Sigmoid colon (tissue), 7 donors: ENCODE measurements around the gene COMMD3. TPM values are rescaled to one million over a fixed set of nuclear protein-coding genes. Genes with fewer than 3 reads are reported as not detected.

Source experiments
- DNase-seq: peaks from one replicate; pipeline ENCODE4 v3.0.0-alpha.2; 2019
- H3K27ac ChIP-seq, 4 donors: fragments of 200-600 bp; sonication (generic); one replicate each; pipeline ENCODE4 v1.5.1; 2016 to 2019; ENCODE audit warnings: mild to moderate bottlenecking in 1 of 4
- H3K27me3 ChIP-seq, 3 donors: fragments of 200-600 bp; sonication (generic); one replicate each; pipeline ENCODE4 v1.5.1; 2019; ENCODE audit warnings: mild to moderate bottlenecking in 1 of 3
- H3K36me3 ChIP-seq, 4 donors: fragments of 200-600 bp; sonication (generic); one replicate each; pipeline ENCODE4 v1.5.1; 2016 to 2019
- H3K4me1 ChIP-seq, 4 donors: fragments of 200-600 bp; sonication (generic); one replicate each; pipeline ENCODE4 v1.5.1; 2017 to 2019
- H3K4me3 ChIP-seq, 4 donors: fragments of 200-600 bp; sonication (generic); one replicate each; pipeline ENCODE4 v1.5.1; 2017 to 2019; ENCODE audit warnings: mild to moderate bottlenecking in 2 of 4, moderate library complexity in 1 of 4
- H3K9me3 ChIP-seq, 4 donors: fragments of 200-600 bp in 3 of 4; sonication (generic) in 3 of 4; one replicate each; pipeline versions ENCODE4 v1.5.1 to v1.6.1; 2013 to 2019
- EP300 ChIP-seq, 4 donors: sonication (generic); formaldehyde crosslinking; IDR thresholded peaks; one replicate each; pipeline ENCODE4 v1.6.1; 2017; ENCODE audit warnings: antibody characterized with exemption in 4 of 4
- POLR2A ChIP-seq, 2 donors: fragments of 450-650 bp; IDR thresholded peaks; one replicate each; pipeline ENCODE4 v1.6.1; 2016; ENCODE audit warnings: antibody characterized with exemption in 2 of 2, mild to moderate bottlenecking in 2 of 2, moderate library complexity in 2 of 2
- POLR2AphosphoS5 ChIP-seq, 4 donors: sonication (generic); formaldehyde crosslinking; IDR thresholded peaks; one replicate each; pipeline ENCODE4 v1.6.1; 2017; ENCODE audit warnings: antibody characterized with exemption in 4 of 4
- WGBS, 2 donors: extraction: QIAGEN DNeasy Blood & Tissue Kit; methylation state at CpG; one replicate each; pipeline ENCODE4 v1.1.7; 2013; 5-methylcytosine and 5-hydroxymethylcytosine counted together
- intact Hi-C: fragments of 100-400 bp; cut with DNase I; formaldehyde crosslinking; loops from one replicate; pipeline ENCODE4 v1.15.1; 2023
- polyA plus RNA-seq, 3 donors: library from polyadenylated mRNA; stranded (reverse); fragments of 200-250 nt; gene quantifications; one replicate each; pipeline ENCODE4 v1.2.3, GENCODE V29; 2013
- total RNA-seq, 4 donors: library from RNA; depleted of rRNA; stranded (reverse); fragments of >200 nt; gene quantifications; one replicate each; pipeline ENCODE4 v1.1.0, GENCODE V29; 2016
- TF ChIP-seq, protein P1 (sequence below), 4 experiments: fragments of 450-650 bp in 3 of 4; fragments of 200-600 bp in 1 of 4; IDR thresholded peaks; one replicate each; pipeline ENCODE4 v1.5.1; 2016 to 2019; ENCODE audit warnings: antibody characterized with exemption in 4 of 4, mild to moderate bottlenecking in 3 of 4, moderate library complexity in 2 of 4
- donor health status: healthy with polysubstance abuse.
- donor health status: Bipolar disorder and iron deficiency.
- donor health status: healthy.

COMMD3 gene
- total and polyA plus RNA-seq, 7 donors: 42.3 to 80.1 (median 57.8) TPM

DNA sequence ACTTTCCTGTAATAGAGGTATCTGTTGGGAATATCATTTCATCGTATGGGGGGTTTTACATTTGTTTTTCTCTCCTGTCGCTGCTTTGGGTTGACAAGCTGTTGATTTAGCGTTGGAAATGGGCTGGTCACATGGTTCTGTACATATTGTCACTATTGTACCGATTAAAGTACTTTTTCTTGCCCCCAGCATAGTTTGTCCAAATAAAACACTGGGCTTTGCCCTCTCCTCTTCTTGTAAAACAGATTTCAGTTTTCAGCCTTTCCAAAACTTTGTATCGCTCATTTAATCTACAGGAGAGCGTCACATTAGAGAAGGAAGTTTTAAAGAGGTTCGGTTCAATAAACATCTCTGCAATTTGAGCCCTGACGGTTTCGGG is 8.7 kb downstream of the COMMD3 start:
- no peaks in the 10 kb centered on the region for H3K9me3 ChIP-seq
- H3K36me3 ChIP-seq: peaks cover 3 to 35% (median 9%) of the 10 kb centered on the region in 4 donors
- H3K27ac ChIP-seq: peak overlapping the region; percentile 75 to 83 (median 80)
- peaks cover 0 to 42% (median 37%) of the 10 kb centered on the region in 4 donors for H3K4me1 ChIP-seq
- peak overlapping the region; percentile 40 to 61 (median 60) for H3K4me3 ChIP-seq
- TF ChIP-seq EP300 (IDR thresholded peaks at IDR 0.05) (no peak), POLR2A (IDR thresholded peaks at IDR 0.05) (no peak), POLR2AphosphoS5 (IDR thresholded peaks at IDR 0.05) (no peak)
- TF ChIP-seq, protein P1, sequence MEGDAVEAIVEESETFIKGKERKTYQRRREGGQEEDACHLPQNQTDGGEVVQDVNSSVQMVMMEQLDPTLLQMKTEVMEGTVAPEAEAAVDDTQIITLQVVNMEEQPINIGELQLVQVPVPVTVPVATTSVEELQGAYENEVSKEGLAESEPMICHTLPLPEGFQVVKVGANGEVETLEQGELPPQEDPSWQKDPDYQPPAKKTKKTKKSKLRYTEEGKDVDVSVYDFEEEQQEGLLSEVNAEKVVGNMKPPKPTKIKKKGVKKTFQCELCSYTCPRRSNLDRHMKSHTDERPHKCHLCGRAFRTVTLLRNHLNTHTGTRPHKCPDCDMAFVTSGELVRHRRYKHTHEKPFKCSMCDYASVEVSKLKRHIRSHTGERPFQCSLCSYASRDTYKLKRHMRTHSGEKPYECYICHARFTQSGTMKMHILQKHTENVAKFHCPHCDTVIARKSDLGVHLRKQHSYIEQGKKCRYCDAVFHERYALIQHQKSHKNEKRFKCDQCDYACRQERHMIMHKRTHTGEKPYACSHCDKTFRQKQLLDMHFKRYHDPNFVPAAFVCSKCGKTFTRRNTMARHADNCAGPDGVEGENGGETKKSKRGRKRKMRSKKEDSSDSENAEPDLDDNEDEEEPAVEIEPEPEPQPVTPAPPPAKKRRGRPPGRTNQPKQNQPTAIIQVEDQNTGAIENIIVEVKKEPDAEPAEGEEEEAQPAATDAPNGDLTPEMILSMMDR (IDR thresholded peaks at IDR 0.05): no peak
- intact Hi-C loops: loop anchor here (5.0 to 10.0 kb wide), 5 partner anchors 112 to 793 kb away; partner anchors contain the start of genes MLLT10 and MSRB2
- DNase-seq: no peak
- H3K27me3 ChIP-seq: peaks cover 0 to 19% (median 0%) of the 10 kb centered on the region in 3 donors
- WGBS, 2 donors: 1 to 2% methylated on average over 9 of the region's 9 CpGs

DNA sequence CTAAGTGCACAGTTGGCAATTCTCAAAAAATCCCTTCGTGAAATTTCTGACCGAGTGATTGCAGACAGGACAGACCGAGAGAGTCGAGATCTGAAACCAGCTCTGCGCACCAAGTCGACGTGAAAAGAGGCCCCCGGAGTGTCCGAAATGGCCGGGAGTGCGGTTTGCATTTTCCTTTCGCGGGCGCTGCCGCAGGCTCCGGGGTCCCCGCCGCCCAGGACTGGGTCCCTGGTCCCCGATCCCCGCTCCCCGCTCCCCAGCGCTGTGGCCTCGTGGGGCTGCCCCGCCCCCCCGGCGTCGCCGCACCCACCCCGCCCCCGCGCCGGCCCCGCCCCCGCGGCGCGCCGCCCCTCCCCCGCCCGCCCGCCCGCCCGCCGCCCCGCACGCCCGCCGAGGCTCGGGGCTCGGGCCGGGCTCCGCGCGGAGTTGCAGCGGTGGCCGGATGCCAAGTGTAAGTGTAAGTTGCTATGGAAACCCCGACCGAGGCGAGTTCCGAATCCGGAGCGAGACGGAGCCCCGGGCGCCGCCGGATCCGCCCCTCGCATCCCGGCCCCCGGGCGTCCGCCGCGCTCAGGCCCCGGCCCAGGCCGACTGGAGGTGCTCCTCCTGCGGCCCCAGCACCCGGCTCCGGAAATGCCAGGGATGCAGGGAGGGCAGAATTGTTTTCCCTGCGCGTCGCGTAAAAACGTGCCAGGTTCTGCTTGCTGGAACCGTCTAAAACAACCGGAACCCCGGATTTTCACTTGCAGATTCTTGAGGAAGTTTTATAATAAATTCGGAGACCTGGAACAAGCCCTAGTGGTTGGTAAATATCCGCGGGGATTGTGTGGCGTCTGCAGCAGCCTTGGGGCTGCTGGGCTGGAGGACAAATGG is 9.3 kb downstream of the COMMD3 start:
- Histone ChIP-seq H3K27ac (peak overlapping the region; percentile 75 to 83 (median 80)), H3K9me3 (no peaks in the 10 kb centered on the region), H3K27me3 (peaks cover 0 to 19% (median 0%) of the 10 kb centered on the region in 3 donors), H3K4me3 (peak overlapping the region; percentile 40 to 61 (median 60)), H3K4me1 (peaks cover 0 to 39% (median 35%) of the 10 kb centered on the region in 4 donors), H3K36me3 (peaks cover 5 to 40% (median 9%) of the 10 kb centered on the region in 4 donors)
- 1% methylated on average over 92 of the region's 92 CpGs for WGBS, 2 donors
- intact Hi-C loops: loop anchor here (5.0 to 10.0 kb wide), 3 partner anchors 379 to 769 kb away; partner anchors contain the start of gene MSRB2
- peak; percentile 87 for DNase-seq
- TF ChIP-seq POLR2A (IDR thresholded peaks at IDR 0.05) (no peak), POLR2AphosphoS5 (IDR thresholded peaks at IDR 0.05) (peak in 1 of 4 donors; percentile 29), EP300 (IDR thresholded peaks at IDR 0.05) (no peak)
- TF ChIP-seq, protein P1 (IDR thresholded peaks at IDR 0.05): no peak

DNA sequence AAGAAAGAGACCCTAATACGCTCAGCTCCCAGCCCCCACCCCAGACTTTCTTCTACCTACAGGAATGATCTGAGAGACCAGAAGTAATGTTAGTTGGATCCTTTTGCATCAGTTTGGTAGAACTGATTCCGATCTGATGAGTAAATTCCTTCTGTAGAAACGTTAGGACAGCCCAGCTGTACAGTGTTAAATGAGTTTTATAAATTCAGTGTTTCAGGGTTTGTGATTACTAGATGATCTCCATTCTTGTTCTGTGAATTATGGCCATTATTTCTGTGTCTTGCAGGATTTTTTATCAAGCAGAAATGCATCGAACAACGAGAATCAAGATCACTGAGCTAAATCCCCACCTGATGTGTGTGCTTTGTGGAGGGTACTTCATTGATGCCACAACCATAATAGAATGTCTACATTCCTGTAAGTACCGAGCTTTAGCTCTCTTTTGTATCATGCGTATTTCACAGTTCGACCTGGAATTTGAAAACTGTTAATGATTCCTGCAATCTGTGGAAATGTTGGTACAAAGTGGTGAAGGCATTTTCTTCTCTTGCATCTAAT is 10.0 kb downstream of the COMMD3 start:
- no peak for DNase-seq
- TF ChIP-seq POLR2A (IDR thresholded peaks at IDR 0.05) (no peak), POLR2AphosphoS5 (IDR thresholded peaks at IDR 0.05) (no peak), EP300 (IDR thresholded peaks at IDR 0.05) (no peak)
- TF ChIP-seq, protein P1 (IDR thresholded peaks at IDR 0.05): no peak
- peak overlapping the region; percentile 75 to 83 (median 80) for H3K27ac ChIP-seq
- peaks cover 0 to 19% (median 0%) of the 10 kb centered on the region in 3 donors for H3K27me3 ChIP-seq
- peak overlapping the region; percentile 40 to 61 (median 60) for H3K4me3 ChIP-seq
- peaks cover 0 to 39% (median 35%) of the 10 kb centered on the region in 4 donors for H3K4me1 ChIP-seq
- no peaks in the 10 kb centered on the region for H3K9me3 ChIP-seq
- peaks cover 5 to 40% (median 9%) of the 10 kb centered on the region in 4 donors for H3K36me3 ChIP-seq
- intact Hi-C loops: loop anchor here (5.0 to 10.0 kb wide), 3 partner anchors 379 to 769 kb away; partner anchors contain the start of gene MSRB2
- 67 to 68% methylated on average over 8 of the region's 8 CpGs for WGBS, 2 donors

DNA sequence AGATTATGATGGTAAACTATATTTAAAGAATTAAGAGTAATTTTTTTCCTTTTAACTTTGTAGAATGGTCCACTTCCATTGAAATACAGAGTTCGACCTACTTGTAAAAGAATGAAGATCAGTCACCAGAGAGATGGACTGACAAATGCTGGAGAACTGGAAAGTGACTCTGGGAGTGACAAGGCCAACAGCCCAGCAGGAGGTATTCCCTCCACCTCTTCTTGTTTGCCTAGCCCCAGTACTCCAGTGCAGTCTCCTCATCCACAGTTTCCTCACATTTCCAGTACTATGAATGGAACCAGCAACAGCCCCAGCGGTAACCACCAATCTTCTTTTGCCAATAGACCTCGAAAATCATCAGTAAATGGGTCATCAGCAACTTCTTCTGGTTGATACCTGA is 13.0 kb downstream of the COMMD3 start:
- DNase-seq: no peak
- H3K27ac ChIP-seq: no peak overlapping the region
- H3K9me3 ChIP-seq: no peaks in the 10 kb centered on the region
- no peak overlapping the region for H3K4me3 ChIP-seq
- TF ChIP-seq EP300 (IDR thresholded peaks at IDR 0.05): no peak
- TF ChIP-seq, protein P1 (IDR thresholded peaks at IDR 0.05): no peak
- no peak for TF ChIP-seq POLR2A (IDR thresholded peaks at IDR 0.05)
- no peak for TF ChIP-seq POLR2AphosphoS5 (IDR thresholded peaks at IDR 0.05)
- peaks cover 2 to 8% (median 7%) of the 10 kb centered on the region in 3 donors for H3K27me3 ChIP-seq
- intact Hi-C loops: loop anchor here (5.0 to 10.0 kb wide), 3 partner anchors 376 to 766 kb away; partner anchors contain the start of gene MSRB2
- peaks cover 5 to 40% (median 9%) of the 10 kb centered on the region in 4 donors for H3K36me3 ChIP-seq
- 92 to 94% methylated on average over 3 of the region's 3 CpGs for WGBS, 2 donors
- peaks cover 0 to 20% (median 18%) of the 10 kb centered on the region in 4 donors for H3K4me1 ChIP-seq
